ENCODE results near the gene SLC4A5.

SLC4A5 gene

GRCh38 chr2:74269667-74270066, 73.5 kb downstream of the SLC4A5 start:
- no peak for DNase-seq (ENCODE audit: low read depth in 3 of 3)

- peak; percentile 5 to 34 (median 14) for DNase-seq (ENCODE audit: low read depth in 3 of 3)
Observed at GRCh38 chr2:74267068-74267467, 76.1 kb downstream of the SLC4A5 start.

GRCh38 chr2:74264281-74264680, 78.9 kb downstream of the SLC4A5 start:
- no peak for DNase-seq (ENCODE audit: low read depth in 3 of 3)

DNA sequence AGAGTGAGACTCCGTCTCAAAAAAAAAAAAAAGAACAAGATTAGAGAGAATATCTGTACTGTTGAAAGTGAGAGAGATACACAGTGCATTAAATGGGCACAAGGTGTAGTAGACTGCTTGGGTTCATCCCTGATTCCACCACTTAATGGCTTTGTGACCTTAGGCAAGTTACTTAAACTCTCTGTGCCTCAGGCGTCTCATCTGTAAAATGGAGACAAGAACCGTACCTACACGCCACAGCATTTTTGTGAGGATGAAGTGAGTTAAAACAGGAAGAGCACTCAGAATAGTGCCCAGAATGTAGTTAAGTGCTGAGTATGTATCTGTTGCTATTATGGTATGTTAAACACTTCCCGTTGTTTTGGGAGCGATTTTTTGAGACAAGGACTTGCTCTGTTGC, 80.5 kb downstream of the SLC4A5 start:
- no peak for DNase-seq (ENCODE audit: low read depth in 3 of 3)

DNA sequence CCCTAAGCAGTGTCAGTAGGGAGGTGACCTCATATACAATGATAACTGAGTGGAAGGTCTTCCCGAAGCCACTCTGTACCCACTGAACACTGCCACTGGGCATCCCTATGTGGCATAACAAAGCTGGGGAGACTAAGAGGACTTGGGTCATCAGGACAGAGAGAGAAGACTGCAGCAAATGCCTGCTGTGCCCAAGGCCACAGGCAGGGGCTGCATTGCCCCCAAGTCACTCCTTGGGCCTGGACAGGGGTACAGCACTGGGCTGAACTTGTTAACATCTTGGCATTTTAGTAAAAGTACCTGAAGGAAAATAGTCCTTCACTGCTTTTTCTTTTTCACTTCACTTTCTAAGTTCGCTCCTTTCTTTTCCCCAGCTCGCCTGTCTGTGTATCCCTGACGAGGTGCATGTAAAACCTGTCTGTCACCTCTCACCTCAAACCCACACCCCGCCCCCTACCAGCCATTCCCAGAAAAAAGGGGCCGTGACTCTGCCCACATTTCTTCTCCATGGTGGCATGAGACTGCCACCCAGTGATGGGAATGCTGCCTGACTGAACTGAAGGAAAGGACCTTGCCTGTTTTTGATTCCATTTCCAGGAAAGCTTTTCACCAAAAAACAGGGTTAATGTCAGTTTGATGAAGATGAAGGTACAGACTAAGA, 81.9 kb downstream of the SLC4A5 start:
- DNase-seq (ENCODE audit: low read depth in 3 of 3): no peak

DNA sequence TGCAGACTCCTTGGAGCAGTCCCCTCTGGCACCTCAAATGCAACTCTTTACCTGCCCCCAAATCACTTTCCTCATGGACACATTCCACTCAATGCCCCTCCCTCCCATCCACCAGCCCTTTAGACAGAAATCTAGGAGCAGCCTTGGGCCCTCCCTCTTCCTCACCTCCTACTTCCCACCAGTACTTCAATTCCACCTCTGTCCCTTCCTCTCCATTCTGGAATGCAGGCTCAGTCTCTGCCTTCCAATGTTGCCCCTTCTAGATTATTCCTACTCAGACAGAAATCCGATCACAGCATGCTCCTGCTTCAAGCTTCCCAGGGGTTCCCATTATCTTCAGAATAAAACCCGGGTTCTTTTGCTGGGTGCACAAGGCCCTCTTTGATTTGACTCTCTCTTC, 82.7 kb downstream of the SLC4A5 start:
- no peak for DNase-seq (ENCODE audit: low read depth in 3 of 3)

- no peak for DNase-seq (ENCODE audit: low read depth in 3 of 3)
Observed at GRCh38 chr2:74259733-74260132, 83.5 kb downstream of the SLC4A5 start.

DNA sequence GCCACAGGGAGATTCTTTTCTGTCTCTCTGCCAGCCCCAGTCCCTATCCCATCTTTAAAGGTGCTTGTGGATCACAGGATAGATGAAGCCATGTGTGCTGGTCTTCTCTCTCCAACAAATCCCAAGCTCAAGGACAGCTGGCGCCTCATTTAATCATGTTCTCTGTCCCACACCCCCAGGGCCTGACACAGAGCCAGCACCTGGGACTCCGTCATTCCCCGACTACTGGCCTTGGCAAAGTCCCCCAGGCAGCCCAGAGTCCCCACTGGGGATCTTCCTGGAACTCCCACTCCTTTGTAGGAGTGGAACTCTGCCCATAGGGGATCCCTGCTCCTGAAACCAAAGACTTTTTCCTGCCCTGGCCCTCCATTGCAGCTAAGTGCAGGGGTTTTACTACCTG, 84.0 kb downstream of the SLC4A5 start:
- no peak for DNase-seq (ENCODE audit: low read depth in 3 of 3)

- DNase-seq (ENCODE audit: low read depth in 3 of 3): no peak
Observed at GRCh38 chr2:74255660-74256213, 87.5 kb downstream of the SLC4A5 start.

DNA sequence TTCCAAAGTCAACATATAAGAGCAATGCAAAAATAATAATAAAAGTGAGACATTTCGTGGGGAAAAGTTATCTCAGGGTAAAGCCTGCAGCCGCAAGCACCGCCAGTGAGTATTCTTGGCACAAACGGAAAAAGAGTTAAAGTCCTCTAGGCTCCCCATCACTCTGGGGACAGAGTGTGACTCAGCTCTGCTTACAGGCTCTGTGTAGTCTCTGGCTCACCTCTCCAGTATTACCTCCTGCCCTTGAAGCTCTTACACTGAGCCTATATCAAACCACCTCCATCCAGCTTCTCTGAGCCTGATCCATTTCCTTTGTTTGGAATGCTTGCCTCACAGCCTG, 89.3 kb downstream of the SLC4A5 start:
- no peak for DNase-seq (ENCODE audit: low read depth in 3 of 3)

GRCh38 chr2:74253306-74253970, 89.8 kb downstream of the SLC4A5 start:
- DNase-seq (ENCODE audit: low read depth in 3 of 3): no peak

DNA sequence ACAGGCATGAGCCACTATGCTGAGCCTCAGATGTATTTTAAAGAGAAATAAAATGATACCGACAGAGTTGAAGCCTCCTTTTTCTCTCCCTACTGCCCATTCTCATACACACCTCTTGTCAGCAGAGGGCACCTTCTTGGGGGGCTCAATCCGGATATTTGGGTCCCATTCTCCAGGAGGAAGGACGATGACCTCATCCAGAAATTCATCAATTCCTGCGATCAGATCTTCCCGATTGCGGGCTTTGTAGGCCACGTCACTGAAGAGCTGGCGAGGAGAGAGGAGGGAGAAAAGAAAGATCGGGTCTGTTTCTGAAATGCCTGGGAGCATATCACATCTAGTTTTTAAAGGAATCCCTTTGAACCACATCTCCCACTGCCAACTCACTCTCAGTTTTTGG, 90.4 kb downstream of the SLC4A5 start:
- no peak for DNase-seq (ENCODE audit: low read depth in 3 of 3)

DNA sequence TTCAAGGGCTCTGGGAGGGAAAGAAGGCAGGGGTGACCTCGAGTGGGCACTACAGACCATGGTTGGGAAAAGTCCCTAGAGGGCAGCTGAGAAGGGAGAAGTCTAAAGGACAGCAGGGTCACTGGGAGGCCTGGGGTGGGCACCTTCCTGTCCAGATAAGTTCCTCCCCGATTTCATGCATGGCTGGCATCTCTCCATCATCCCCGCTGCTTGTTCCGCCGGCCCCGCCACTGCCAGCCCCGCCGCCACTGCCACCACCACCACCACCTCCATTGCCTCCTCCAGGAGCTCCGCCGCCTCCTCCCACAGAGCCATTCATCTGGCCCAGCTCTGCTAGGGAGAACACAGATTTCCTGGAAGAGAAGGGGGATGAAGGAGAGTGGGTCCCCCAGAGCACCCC, 91.2 kb downstream of the SLC4A5 start:
- DNase-seq (ENCODE audit: low read depth in 3 of 3): no peak

GRCh38 chr2:74250189-74250631, 93.0 kb downstream of the SLC4A5 start:
- peak; percentile 7 to 39 (median 16) for DNase-seq (ENCODE audit: low read depth in 3 of 3)

- DNase-seq (ENCODE audit: low read depth in 3 of 3): no peak
Observed at GRCh38 chr2:74249406-74250122, 93.7 kb downstream of the SLC4A5 start.

- DNase-seq (ENCODE audit: low read depth in 3 of 3): no peak
Observed at GRCh38 chr2:74246496-74247195, 96.6 kb downstream of the SLC4A5 start.

DNA sequence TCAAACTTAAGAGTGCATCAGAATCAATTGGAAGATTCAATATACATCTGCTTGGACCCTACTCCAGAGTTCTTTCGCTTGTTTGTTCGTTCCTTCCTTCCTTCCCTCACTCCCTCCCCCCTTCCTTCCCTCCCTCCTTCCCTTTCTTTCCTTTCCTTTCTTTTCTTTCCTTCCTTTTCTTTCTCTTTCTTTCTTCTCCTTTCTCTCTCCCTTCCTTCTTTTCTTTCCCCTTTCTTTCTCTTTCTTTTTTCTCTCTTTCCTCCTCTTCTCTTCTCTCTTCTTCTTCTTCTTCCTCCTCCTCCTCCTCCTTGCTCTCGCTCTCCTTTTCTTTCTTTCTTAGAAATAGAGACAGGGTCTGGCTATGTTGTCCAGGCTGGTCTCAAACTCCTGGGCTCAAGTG, 98.9 kb downstream of the SLC4A5 start:
- DNase-seq (ENCODE audit: low read depth in 3 of 3): no peak

GRCh38 chr2:74242354-74243071, 100.7 kb downstream of the SLC4A5 start:
- no peak for DNase-seq (ENCODE audit: low read depth in 3 of 3)

GRCh38 chr2:74239346-74239745, 103.9 kb downstream of the SLC4A5 start:
- no peak for DNase-seq (ENCODE audit: low read depth in 3 of 3)

- DNase-seq (ENCODE audit: low read depth in 3 of 3): no peak
Observed at GRCh38 chr2:74238879-74239278, 104.3 kb downstream of the SLC4A5 start.

- no peak for DNase-seq (ENCODE audit: low read depth in 3 of 3)
Observed at GRCh38 chr2:74235041-74235440, 108.2 kb downstream of the SLC4A5 start.
